Stomach (tissue), 4 donors: Measurements from ENCODE around the gene SOX3.

Experiments used
- CTCF ChIP-seq, 7 experiments: fragments of 450-650 bp in 4 of 7; fragments of 200-600 bp in 3 of 7; sonication (generic) in 3 of 7; IDR thresholded peaks; one replicate each; pipeline ENCODE4 v1.5.1; 2016 to 2019; ENCODE audit warnings: antibody characterized with exemption in 7 of 7, control low read depth in 2 of 7, mild to moderate bottlenecking in 1 of 7
- EP300 ChIP-seq: sonication (generic); formaldehyde crosslinking; IDR thresholded peaks from one replicate; pipeline ENCODE4 v1.6.1; 2017; ENCODE audit warnings: antibody characterized with exemption
- POLR2A ChIP-seq, 4 donors: fragments of 450-650 bp; IDR thresholded peaks; one replicate each; pipeline ENCODE4 v1.6.1; 2016; ENCODE audit warnings: antibody characterized with exemption in 4 of 4, control low read depth in 2 of 4, mild to moderate bottlenecking in 1 of 4, moderate library complexity in 1 of 4
- POLR2AphosphoS5 ChIP-seq, 3 donors: sonication (generic); formaldehyde crosslinking; IDR thresholded peaks; one replicate each; pipeline ENCODE4 v1.6.1; 2016; ENCODE audit warnings: antibody characterized with exemption in 3 of 3

- TF ChIP-seq POLR2A (IDR thresholded peaks at IDR 0.05) (no peak), CTCF (IDR thresholded peaks at IDR 0.05) (no peak), POLR2AphosphoS5 (IDR thresholded peaks at IDR 0.05) (no peak), EP300 (no peak)
Measured at GRCh38 chrX:140500441-140500840, 4.4 kb downstream of the SOX3 start.
